Stimulated activated CD4-positive, alpha-beta T cell treated with anti-CD3 and anti-CD28 coated beads, Interleukin-4, amount 100 ng/mL, for 48 hours (primary cell): ENCODE results near the gene FAM83F.
A peak's percentile ranks its signal among the peaks of the same experiment; 100 is the strongest.
"Not testable (repeated sequence)": the region's sequence is repeated elsewhere in the genome, so short reads cannot be mapped to it uniquely, and the experiment has no call there.

ENCODE experiments used
- DNase-seq, 2 donors: peaks; one replicate each; pipeline ENCODE4 v3.0.0-alpha.2; 2020; ENCODE audit warnings: low read depth in 2 of 2

FAM83F gene

DNA sequence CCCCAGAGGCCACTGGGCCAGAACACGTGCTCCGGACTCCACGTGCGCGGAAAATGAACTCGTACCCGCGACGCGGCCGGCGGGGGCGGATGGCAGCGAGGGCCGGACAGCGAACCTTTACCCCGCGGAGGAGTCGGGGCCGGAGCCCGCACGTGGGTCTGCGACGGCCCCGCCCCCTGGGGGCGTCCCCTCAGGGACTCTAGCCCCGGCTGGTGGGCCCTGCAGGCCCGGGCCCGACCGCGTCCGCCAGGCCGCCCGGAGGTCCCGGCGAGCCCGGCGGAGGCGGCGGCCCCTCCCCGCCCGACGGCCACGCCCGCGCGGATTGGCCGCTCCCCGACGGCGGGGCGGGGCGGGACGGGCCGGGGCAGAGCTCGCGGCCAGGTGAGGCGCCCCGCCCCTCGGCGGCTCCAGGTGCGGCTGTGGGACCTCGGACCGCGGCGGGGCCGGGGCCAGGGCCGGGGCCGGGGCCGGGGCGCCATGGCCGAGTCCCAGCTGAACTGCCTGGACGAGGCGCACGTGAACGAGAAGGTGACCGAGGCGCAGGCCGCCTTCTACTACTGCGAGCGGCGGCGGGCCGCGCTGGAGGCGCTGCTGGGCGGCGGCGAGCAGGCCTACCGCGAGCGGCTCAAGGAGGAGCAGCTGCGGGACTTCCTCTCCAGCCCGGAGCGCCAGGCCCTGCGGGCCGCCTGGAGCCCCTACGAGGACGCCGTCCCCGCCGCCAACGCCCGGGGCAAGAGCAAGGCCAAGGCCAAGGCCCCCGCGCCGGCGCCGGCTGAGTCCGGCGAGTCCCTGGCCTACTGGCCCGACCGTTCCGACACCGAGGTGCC is at the start of gene FAM83F:
Gene FAM83F (plus strand): TSS at position 389 of the 827 bp plus-strand sequence. CDS start 89 bp downstream, at position 478.
- DNase-seq = no peak

DNA sequence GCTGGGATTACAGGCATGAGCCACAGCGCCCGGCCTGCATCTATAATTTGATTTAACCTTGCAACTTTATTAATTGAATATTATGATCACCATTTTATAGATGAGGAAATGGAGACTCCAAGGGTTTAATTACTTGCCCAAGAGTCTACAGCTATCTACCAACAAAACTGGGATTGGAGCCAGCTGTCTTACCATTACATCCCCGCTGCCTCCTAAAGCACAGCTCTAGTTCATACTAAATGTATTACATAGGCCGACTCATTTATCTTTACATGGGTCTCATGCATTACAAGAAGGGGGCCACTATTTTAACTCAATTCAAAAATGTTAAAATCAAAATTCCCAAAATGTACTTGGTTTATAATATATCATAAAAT is 48.6 kb upstream of the FAM83F start:
- no peak for DNase-seq

DNA sequence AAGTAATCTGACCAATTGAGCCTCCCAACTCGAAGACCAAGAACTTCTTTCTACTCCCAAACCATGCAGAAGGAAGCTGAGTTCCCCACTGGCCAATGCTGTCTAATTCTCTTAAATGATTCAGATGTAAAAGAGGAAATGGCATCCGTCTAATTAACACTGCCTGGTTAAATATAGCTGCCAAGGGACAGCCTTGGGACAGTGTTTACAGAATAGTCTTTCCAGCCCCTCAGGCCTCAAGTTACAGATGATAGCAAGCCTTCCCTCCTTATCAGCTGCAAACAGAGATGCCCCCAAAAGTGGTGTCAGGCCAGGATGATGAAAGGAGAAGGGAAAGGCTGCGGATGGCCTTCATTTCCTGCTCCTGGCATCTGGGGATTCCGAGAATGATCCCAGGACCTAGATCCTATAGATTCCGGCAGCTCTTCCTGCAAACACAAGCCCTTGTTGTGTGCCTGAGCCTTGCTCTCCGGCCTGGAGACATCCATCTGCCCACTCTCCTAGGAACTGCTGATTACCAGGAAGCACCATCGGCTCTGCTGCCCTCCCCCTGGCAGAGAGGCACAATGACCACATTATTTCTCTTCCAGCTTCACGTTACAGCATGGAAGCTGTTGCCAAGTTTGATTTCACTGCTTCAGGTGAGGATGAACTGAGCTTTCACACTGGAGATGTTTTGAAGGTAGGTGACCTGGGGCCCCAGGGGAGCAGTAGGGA is 48.1 kb upstream of the FAM83F start:
- no peak for DNase-seq

DNA sequence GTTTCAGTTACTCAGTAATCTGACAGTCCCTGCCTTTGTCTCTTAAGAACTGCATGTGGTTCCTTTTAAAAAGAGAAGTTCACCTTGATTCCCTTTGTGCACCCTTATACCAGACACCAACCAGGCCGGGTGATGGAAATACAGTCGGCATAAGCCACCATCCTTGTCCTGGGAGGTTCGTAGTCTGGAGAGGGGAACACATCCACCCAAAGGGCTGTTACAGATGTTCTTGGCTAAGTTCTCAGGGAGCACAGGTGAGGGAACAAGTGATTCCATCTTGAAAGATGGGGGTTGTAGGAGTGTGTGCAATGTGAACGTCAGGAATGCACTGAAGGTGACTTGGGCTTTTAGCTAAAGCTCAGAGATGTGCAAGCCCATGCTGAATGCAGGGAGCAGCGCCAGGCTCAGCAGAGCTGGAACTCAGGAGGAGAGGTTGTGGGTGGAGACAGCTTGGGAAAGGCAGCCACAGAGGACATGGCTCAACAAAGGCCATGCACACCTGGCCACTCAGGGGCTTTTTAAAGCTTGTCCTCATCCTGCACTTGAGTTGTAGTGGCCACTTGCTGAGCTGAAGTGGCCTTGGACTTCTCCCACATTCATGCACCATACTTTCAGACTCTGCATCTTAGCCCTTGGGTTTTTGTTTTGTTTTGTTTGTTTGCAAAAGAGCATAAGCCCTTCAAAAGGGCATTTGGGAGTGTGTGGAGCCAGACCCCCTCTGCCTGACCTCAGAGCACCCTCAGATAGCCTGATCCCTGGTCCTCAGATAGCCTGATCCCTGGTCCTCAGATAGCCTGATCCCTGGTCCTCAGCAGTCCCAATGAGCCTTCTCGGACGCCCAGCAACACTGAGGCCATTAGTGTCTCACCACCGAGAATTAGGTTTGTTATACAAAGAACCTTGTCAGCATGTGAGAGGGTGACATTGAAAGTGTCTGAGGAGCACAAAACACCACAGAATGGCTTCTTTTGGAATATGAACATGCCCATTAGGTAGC is 47.2 kb upstream of the FAM83F start:
- DNase-seq = no peak

DNA sequence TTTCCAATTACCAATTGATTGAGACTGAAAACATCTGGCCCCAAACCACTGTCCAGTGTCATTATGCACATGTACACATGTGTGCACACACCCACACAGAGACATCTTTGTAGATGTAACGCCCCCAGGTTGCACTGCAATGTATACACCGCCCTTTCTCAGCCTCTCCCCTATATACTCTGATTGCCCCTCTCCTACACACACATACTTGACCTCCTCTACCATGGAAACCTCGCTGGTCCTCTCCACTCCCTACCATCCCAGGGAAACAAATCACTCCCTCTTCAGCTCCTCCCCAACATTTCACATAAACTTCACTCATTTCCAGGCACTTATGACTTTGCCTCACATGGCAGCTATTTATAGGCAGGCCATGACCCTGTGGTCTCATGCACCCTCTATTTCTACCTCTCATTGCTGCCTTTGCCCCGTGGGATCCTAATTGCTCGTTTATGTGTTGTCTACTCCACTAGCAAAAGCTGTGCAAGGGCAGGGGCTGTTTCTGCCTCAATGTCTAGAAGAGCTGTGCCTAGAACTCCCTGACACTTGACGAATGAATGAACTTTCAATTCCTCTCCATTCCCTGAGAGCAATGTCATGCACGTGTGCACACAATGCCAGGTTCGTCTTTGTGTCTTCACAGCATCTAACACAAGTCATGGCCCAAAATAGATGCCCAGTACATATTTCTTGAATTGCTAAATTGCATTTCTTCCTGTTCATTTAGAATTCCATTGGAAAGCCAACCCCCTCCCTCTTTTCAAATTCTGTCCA is 44.6 kb upstream of the FAM83F start:
- no peak for DNase-seq

DNA sequence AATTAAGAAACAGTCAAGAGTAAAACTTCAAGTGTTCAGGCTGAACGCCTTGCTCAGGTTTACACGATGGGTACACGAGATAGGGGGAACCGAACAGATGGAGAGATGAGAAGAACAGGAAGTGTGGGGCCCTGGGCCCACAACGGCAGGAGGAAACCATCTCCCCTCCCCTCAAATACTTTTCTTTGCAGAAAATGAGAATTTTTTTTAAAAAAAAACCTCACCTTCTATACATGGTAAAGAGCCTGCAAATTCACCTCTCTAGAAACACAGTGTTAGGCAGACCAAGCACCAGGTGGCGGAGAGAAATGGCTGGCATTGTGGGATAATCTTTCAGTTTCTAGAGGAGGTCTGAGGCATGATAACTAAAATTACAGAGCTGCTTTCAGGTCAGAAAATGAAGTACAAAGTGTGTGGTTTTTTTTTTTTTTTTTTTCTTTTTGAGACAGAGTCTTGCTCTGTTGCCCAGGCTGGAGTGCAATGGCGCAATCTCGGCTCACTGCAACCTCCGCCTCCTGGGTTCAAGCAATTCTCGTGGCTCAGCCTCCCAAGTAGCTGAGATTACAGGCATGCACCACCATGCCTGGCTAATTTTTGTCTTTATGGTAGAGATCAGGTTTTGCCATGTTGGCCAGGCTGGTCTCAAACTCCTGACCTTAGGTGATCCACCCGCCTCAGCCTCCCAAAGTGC is 43.0 kb upstream of the FAM83F start:
- not testable (repeated sequence) for DNase-seq

DNA sequence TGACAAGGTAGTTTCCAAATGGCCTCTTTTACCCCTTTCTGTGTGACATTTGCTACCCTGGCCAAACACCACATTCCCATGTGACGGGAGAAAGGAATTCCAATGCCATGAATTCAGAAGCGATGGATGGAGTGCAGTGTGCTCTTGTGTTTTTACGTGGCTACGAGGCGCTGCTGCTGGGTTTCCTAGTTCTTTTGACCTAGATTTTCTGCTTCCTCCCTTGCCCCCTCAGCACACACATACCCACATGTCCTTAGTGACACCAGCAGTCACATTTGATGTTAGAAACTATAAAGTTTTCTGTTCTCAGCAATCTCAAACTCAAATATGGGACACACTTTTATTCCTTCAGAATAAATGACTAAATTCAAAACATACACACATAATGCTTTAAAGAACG is 42.4 kb upstream of the FAM83F start:
- DNase-seq = no peak

DNA sequence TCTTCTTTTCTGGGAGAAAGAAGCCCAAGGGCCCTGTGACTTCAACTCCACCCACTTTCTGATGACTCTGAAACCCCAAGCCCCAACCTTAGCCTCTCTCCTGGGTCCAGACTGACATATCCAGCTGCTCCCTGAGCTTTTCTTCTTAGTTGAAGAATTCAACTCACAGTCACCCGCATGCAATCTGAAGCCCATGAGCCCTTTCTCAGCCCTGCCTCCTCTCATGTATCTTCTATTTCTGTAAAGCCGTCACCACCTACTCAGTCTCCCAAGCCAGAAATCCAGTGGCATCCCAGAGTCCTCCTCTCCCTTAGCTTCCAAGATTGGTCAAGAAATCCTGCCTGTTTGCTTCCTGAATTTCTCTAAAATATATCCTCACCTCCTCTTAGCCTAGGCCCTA is 41.7 kb upstream of the FAM83F start:
- DNase-seq = no peak

DNA sequence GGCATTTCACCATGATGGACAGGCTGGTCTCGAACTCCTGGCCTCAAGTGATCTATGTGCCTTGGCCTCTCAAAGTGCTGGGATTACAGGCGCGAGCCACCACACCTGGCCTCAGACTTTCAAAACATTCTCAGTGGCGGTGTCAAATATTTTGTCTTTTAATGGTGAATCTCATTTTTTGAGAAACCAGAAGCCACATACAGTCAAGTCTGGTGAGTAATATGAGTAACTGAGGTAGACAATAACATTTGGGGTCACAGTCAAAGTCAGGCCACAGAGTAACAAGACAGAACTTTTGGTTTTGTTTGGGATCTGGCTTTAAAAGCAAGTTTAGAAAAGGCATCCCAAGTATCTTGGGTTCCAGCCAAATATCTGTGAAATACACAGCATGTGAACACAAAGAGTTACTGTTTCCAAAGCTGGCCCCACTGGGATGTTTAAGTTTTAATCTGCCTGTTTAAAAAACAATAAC is 40.1 kb upstream of the FAM83F start:
- DNase-seq = no peak

DNA sequence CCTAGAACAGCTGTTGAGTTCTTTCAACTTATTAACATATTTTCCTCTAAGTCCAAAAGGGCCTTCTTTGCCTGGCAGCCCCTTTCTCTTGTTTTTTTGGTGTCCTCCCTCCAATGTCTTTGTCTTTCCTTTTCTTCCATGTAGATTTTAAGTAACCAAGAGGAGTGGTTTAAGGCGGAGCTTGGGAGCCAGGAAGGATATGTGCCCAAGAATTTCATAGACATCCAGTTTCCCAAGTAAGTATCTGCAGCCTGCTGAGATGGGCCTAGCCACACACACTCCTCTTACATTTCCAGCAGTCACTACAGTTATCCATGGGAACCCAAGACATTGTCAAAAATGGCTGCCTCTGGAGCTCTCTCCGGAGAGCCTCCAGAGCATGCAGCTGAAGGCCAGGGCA is 39.1 kb upstream of the FAM83F start:
- no peak for DNase-seq

DNA sequence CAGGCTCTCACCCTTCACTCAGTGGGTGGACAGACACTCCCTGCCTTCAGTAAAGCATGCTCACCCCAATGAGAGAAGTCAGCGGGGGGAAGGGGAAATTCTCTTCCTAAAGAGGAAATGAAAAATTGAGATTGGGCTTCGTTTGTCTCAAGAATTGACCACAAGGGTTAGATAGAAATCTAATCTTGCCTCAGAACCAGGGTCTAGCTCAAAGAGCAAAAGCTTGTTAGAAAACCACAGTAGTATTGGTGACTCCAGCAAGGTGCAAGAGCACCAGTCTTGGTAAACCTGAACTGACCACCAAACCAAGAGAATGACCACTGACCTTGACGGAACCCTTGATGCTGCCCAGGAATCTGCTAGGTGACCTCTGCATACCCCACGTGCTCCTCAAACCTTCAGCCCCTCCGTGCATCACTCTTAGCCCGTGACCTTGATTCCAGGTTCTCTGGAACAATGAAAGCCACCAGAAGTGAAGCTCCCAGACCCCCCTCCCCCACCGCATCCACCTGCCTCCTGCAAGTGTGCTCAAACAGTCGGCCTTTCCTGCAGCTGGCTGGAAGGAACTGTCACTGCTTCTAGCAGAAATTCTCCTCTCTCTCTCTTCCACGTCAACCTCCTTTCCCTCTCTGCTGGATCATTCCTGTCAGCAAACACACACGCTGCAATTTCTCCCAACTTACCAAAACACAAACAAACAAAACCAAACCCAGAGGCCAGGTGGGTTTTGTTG is 37.7 kb upstream of the FAM83F start:
- DNase-seq = no peak

DNA sequence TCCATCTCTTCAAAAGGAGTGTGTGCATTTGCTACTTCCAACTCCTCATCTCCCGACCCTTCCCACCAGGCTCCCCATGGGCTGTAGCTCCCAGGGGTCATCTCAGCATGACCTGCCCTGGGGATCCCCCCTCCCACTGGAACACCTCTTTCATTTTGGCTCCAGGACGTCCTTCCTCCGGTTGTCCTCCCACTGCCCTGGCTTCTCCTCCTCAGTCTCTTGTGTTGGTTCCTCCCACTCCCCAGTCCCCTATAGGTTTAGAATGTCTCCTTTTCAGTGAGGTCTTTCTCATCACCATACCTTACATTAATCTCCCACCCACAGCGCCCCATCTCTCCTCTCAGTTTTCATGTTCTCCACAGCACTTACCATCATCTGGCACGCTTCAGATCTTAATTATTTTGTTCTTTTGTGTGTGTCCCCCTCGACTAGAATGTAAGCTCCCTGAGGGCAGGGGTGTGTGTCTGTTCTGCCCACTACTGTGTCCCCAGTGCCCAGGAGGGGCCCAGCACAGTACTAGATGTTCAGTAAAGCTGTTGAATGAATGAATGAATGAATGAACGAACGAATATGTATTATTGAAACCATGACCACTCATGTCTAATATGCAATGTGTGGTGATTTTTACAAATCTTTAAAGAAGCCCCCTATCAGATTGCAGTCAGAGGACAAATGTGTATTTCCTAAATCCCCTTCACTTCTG is 36.6 kb upstream of the FAM83F start:
- no peak for DNase-seq

DNA sequence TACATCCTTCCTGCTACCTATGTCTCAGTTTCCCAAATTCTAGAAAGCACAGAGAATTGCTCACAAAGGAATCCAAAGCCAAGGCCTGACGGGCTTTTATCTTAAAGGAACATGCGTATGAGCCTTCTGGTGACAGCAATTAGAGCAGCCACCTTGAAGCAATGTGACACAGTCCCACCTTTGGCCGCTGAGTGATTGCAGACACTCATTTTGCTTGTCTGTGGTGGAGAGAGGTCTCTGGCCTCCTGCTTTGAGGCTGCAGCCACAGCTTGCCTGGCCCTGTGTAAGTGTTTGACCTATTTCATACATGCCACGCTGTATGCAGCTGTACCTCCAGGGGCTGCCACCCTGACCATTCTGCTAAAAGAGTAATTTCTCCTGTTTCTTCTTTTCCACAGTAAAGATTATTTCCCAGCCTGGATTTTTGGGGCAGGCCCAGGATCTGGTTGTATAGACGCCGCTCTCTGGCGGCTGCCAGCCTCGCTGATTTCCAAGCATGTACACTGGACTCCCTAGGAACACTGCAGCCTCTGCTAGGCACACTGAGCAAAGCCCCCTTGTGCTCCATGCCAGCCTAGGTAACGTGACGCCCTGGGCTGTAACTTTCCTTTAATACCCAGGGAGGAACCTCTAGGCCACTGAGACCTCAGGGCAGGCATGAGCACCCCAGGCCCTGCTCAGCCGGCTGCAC is 35.7 kb upstream of the FAM83F start:
- DNase-seq = no peak

DNA sequence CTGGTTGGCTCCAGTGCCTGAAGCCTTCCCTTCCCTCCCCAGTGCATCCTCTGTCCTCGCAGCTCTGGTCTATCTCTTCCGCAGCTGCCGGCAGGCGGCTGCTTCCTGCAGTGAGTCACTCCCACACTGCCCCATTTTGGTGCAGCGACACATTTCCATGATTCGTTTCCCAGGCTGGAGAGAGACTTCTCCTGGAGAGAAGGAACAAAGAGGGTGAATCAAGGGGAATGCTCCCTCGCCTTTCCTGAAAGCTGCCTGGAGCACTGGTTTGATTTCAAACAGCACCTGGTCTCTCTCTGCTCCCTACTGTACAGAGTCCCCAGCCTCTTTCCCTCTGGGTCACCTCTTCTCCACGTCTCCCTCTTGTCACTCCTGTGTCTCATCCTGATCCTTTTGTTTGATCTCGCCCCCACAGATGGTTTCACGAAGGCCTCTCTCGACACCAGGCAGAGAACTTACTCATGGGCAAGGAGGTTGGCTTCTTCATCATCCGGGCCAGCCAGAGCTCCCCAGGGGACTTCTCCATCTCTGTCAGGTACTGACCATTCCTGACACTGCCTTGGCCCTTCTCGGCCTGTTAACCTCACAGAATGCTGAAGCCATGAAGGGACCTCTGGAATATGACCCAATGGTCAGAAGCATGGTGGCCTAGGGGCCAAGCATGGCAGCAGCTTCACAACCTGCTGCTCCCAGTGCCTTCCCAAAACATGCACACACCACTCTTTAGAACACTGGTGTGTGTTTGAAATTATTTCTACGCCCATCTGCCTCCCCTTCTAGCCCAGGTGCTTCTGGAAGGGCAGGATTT is 34.9 kb upstream of the FAM83F start, which contains the start of gene TMA7B:
Gene TMA7B (plus strand): TSS at position 758 of the 808 bp plus-strand sequence. CDS start 3,978 bp downstream, outside the sequence.
- no peak for DNase-seq

DNA sequence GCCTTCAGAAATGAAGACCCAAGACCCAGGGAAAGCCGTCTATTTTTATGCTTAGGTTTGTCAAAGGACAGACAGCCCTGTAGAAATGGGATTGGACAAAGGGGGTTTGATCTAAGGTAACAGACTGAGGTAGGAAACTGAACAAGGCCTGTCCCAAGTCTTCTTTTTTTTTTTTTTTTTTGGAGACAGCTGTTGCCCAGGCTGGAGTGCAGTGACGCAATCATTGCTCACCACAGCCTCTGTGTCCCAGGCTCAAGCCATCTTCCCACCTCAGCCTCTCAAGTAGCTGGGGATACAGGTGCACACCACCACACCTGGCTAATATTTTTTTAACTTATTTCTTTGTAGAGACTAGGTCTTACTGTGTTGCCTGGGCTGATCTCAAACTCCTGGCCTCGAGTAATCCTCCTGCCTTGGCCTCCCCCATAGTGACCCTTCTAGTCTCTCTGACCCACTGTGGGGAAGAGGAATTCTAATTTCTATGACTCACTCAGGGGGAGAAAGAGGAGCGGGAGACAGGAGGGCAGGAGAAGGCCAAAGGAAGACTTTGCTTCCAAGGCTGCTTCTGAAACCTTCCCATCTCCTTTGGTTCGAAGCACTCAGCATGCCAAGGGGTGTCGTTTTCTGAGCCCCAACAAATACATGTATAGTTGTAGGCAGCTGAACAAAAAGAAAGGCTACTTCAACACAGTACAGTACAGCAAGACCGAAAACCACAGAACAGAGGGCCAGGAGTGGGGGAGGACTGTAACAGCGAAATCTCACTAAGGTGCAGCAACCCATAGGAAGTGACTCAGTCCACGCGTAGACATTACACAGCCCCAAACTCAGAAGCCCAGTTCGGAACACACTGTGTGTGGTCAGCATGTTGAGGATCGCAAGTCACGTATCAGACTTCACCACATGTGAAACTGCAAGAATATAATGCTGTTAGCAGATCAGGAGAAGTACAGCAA is 33.7 kb upstream of the FAM83F start:
- peak; percentile 38 to 71 for DNase-seq

DNA sequence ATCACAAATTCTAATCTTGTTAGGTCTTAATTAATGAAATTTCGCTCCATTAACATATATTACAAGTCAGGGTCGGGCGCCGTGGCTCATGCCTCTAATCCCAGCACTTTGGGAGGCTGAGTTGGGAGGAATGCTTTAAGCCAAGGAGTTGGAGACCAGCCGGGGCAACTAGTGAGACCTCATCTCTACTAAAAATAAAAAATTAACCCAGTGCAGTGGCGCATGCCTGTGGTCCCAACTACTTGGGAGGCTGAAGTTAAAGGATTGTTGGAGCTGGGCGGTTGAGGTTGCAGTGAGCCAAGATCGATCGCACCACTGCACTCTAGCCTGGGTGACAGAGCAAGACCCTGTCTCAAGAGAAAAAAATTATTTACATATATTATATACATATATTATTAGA is 32.7 kb upstream of the FAM83F start:
- DNase-seq = no peak
